PC-9 (cell line): ENCODE results near the gene INO80C. TPM values are rescaled to one million over a fixed set of nuclear protein-coding genes. Genes with fewer than 3 reads are reported as not detected.

Experiments used
- BruUV-seq: library from RNA; stranded (reverse); fragments of 400-500 nt; replicated peaks from 2 replicates; lab custom pipeline; 2021; lab: Mats Ljungman, UMichigan
- CTCF ChIA-PET: fragments of 300-600 bp; sonication (Branson Sonifier 250); formaldehyde crosslinking; loops from one replicate; lab custom pipeline; 2022; ENCODE audit warnings: antibody characterized with exemption; lab: Charles Lee
- POLR2A ChIA-PET: fragments of 300-600 bp; sonication (Branson Sonifier 250); formaldehyde crosslinking; loops from one replicate; lab custom pipeline; 2022; ENCODE audit warnings: antibody characterized with exemption; ENCODE audit not compliant: unreplicated experiment; lab: Charles Lee
- DNase-seq, 2 experiments: peaks; one replicate each; pipeline versions ENCODE4 v3.0.0 to v3.0.0-alpha.2; 2015 to 2022; ENCODE audit warnings: mixed read lengths in 1 of 2
- H2AFZ ChIP-seq: fragments of 200-600 bp; sonication (generic); 2 replicates; pipeline ENCODE4 v1.8.1; 2017; ENCODE audit warnings: antibody characterized with exemption
- H3F3A ChIP-seq: fragments of 200-600 bp; sonication (generic); 2 replicates; pipeline ENCODE4 v1.8.1; 2017; ENCODE audit warnings: antibody characterized with exemption, mild to moderate bottlenecking, low read depth; ENCODE audit not compliant: insufficient read depth
- H3K27ac ChIP-seq: fragments of 200-600 bp; sonication (generic); 2 replicates; pipeline ENCODE4 v1.6.1; 2016; ENCODE audit warnings: mixed run types
- H3K27me3 ChIP-seq: fragments of 200-600 bp; sonication (generic); 2 replicates; pipeline ENCODE4 v1.6.1; 2016; ENCODE audit warnings: low read depth, mixed run types; ENCODE audit not compliant: insufficient read depth
- H3K36me3 ChIP-seq: fragments of 200-600 bp; sonication (generic); 2 replicates; pipeline ENCODE4 v1.6.1; 2016; ENCODE audit warnings: low read depth, mixed run types
- H3K4me1 ChIP-seq: fragments of 200-600 bp; sonication (generic); replicated peaks from 2 replicates; pipeline ENCODE4 v1.6.1; 2016; ENCODE audit warnings: mixed run types; ENCODE audit not compliant: insufficient read depth
- H3K4me2 ChIP-seq: fragments of 200-600 bp; sonication (generic); 2 replicates; pipeline ENCODE4 v1.6.1; 2017; ENCODE audit warnings: mixed run types
- H3K4me3 ChIP-seq: fragments of 200-600 bp; sonication (generic); 2 replicates; pipeline ENCODE4 v1.6.1; 2016; ENCODE audit warnings: mixed run types
- H3K79me2 ChIP-seq: fragments of 200-600 bp; sonication (generic); 2 replicates; pipeline ENCODE4 v1.6.1; 2017; ENCODE audit warnings: low read depth, mixed run types
- H3K9me2 ChIP-seq: fragments of 200-600 bp; sonication (generic); 2 replicates; pipeline ENCODE4 v1.8.1; 2017; ENCODE audit warnings: mild to moderate bottlenecking; ENCODE audit not compliant: insufficient read depth
- H3K9me3 ChIP-seq: fragments of 200-600 bp; sonication (generic); 2 replicates; pipeline ENCODE4 v1.8.1; 2016; ENCODE audit warnings: low read depth; ENCODE audit not compliant: insufficient read depth
- H4K20me1 ChIP-seq: fragments of 200-600 bp; sonication (generic); 2 replicates; pipeline ENCODE4 v1.8.1; 2017; ENCODE audit not compliant: insufficient read depth
- EZH2 ChIP-seq: fragments of 200-600 bp; sonication (generic); IDR thresholded peaks from 2 replicates; pipeline ENCODE4 v1.8.0; 2017; ENCODE audit warnings: antibody characterized with exemption, low read depth
- intact Hi-C: fragments of 100-400 bp; cut with micrococcal nuclease; formaldehyde crosslinking; loops from one replicate; pipeline ENCODE4 v1.10.0; 2022; ENCODE audit not compliant: unreplicated experiment
- total RNA-seq: library from RNA; stranded (reverse); gene quantifications from 2 replicates; pipeline ENCODE4 v1.2.3, GENCODE V29; 2021
- TF ChIP-seq, protein P1 (sequence below): fragments of 200-600 bp; sonication (generic); conservative IDR thresholded peaks from 2 replicates; pipeline ENCODE4 v1.6.1; 2017; ENCODE audit warnings: mixed run types, antibody characterized with exemption, mild to moderate bottlenecking, moderate library complexity

INO80C gene
- total RNA-seq, 1 experiment from 2014 or later: 29.5 TPM

DNA sequence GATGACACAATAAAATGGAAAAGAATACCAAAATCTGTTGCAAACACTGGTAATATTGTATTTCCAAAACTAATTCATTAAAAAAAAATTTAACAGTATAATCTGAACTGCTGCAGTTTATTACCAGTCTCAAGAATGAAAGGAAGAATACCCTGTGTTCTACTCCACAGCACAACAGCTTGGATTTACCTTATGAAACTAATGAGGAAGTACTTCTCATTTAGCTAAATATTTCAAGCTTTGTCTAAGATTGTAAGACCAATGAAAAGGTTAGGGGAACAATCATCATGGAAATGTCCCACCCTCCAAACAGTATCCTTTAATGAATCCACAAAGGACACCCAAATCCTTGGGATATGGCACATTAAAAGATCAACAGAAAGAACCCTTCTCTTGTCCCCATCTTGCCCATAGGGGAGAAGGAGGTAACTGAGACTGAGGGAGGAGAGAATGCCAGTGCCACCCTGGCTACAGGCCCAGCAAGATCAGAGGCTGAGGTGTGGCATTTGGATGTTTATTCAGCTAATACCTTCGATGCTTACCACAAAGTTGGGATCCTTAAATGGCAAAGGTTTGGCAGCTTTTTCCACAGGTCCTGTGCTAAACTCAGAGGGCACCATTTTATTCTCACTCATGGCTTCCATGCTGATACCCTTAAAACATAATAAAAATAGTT is 17.7 kb downstream of the INO80C start:
- intact Hi-C loops: loop anchor here (2.0 to 5.0 kb wide), 3 partner anchors 21 to 73 kb away; no protein-coding TSS in a partner anchor
- H3K9me3 ChIP-seq: no peaks in the 10 kb centered on the region
- peak overlapping the region; percentile 70 for H3K4me2 ChIP-seq
- H3K27me3 ChIP-seq: no peaks in the 10 kb centered on the region
- TF ChIP-seq, protein P1, sequence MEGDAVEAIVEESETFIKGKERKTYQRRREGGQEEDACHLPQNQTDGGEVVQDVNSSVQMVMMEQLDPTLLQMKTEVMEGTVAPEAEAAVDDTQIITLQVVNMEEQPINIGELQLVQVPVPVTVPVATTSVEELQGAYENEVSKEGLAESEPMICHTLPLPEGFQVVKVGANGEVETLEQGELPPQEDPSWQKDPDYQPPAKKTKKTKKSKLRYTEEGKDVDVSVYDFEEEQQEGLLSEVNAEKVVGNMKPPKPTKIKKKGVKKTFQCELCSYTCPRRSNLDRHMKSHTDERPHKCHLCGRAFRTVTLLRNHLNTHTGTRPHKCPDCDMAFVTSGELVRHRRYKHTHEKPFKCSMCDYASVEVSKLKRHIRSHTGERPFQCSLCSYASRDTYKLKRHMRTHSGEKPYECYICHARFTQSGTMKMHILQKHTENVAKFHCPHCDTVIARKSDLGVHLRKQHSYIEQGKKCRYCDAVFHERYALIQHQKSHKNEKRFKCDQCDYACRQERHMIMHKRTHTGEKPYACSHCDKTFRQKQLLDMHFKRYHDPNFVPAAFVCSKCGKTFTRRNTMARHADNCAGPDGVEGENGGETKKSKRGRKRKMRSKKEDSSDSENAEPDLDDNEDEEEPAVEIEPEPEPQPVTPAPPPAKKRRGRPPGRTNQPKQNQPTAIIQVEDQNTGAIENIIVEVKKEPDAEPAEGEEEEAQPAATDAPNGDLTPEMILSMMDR: no peak
- TF ChIP-seq EZH2: no peak
- CTCF ChIA-PET: no interaction called here
- peaks cover 4% of the 10 kb centered on the region; the same call in 1 of the 2 replicates for H3K36me3 ChIP-seq
- peak overlapping the region; percentile 97 for H3K27ac ChIP-seq
- no peaks in the 10 kb centered on the region for H4K20me1 ChIP-seq
- H3F3A ChIP-seq: peaks cover 36% of the 10 kb centered on the region
- H3K9me2 ChIP-seq: no peaks in the 10 kb centered on the region
- peak; percentile 46 to 66 for DNase-seq
- no TSS peak for BruUV-seq
- peaks cover 27% of the 10 kb centered on the region for H3K79me2 ChIP-seq
- no peak overlapping the region for H2AFZ ChIP-seq
- H3K4me1 ChIP-seq: peaks cover 54% of the 10 kb centered on the region
- no peak overlapping the region for H3K4me3 ChIP-seq
- POLR2A ChIA-PET: interaction anchor here (0.6 to 0.7 kb wide), 3 partner anchors 21 to 1249 kb away, joined by 3 to 7 read pairs (median 5); no protein-coding TSS in a partner anchor

GRCh38 chr18:35478520-35479435 is 19.0 kb downstream of the INO80C start:
- Histone ChIP-seq H3F3A (peaks cover 36% of the 10 kb centered on the region), H3K36me3 (peaks cover 4% of the 10 kb centered on the region; the same call in 1 of the 2 replicates), H3K27ac (peak overlapping the region; percentile 97), H3K4me3 (peak overlapping the region; percentile 49), H3K9me3 (no peaks in the 10 kb centered on the region), H3K27me3 (no peaks in the 10 kb centered on the region), H4K20me1 (no peaks in the 10 kb centered on the region), H3K9me2 (no peaks in the 10 kb centered on the region), H3K4me2 (peak overlapping the region; percentile 70), H3K79me2 (peaks cover 27% of the 10 kb centered on the region), H3K4me1 (peaks cover 54% of the 10 kb centered on the region), H2AFZ (no peak overlapping the region)
- intact Hi-C loops: loop anchor here (1.0 to 5.0 kb wide), 4 partner anchors 20 to 71 kb away; no protein-coding TSS in a partner anchor
- CTCF ChIA-PET: no interaction called here
- POLR2A ChIA-PET: interaction anchor here (0.7 to 1.6 kb wide), 3 partner anchors 29 to 438 kb away, joined by 4 to 13 read pairs (median 7); partner anchors contain the start of gene MAPRE2
- TF ChIP-seq, protein P1: no peak
- no peak for TF ChIP-seq EZH2
- DNase-seq: peak; percentile 43 to 93
- TSS peak; percentile 87 for BruUV-seq

GRCh38 chr18:35477974-35478373 is 19.8 kb downstream of the INO80C start:
- H3K4me2 ChIP-seq: peak overlapping the region; percentile 70
- no peaks in the 10 kb centered on the region for H3K27me3 ChIP-seq
- H3K4me1 ChIP-seq: peaks cover 54% of the 10 kb centered on the region
- H3K9me3 ChIP-seq: no peaks in the 10 kb centered on the region
- no peak for TF ChIP-seq EZH2
- TF ChIP-seq, protein P1: no peak
- H3K79me2 ChIP-seq: peaks cover 27% of the 10 kb centered on the region
- H3K36me3 ChIP-seq: peaks cover 4% of the 10 kb centered on the region; the same call in 1 of the 2 replicates
- intact Hi-C loops: loop anchor here (1.0 to 5.0 kb wide), 4 partner anchors 19 to 71 kb away; no protein-coding TSS in a partner anchor
- peaks cover 36% of the 10 kb centered on the region for H3F3A ChIP-seq
- BruUV-seq: no TSS peak
- no peaks in the 10 kb centered on the region for H4K20me1 ChIP-seq
- ChIA-PET CTCF (no interaction called here), POLR2A (interaction anchor here (1.6 kb wide), 1 partner anchor 30 kb away, joined by 13 read pairs; no protein-coding TSS in a partner anchor)
- H3K27ac ChIP-seq: peak overlapping the region; percentile 97
- DNase-seq: no peak
- peak overlapping the region; percentile 49 for H3K4me3 ChIP-seq
- no peak overlapping the region for H2AFZ ChIP-seq
- H3K9me2 ChIP-seq: no peaks in the 10 kb centered on the region
